Umbilical cord (tissue), 2 donors: Measurements from ENCODE around the gene ACER2. TPM values are rescaled to one million over a fixed set of nuclear protein-coding genes. Genes with fewer than 3 reads are reported as not detected.

ENCODE experiments used
- DNase-seq: peaks from one replicate; pipeline ENCODE4 v3.0.0-alpha.2; 2015; ENCODE audit warnings: low spot score
- total RNA-seq: library from RNA; depleted of rRNA; stranded (reverse); fragments of >200 nt; gene quantifications from one replicate; pipeline ENCODE4 v1.2.3, GENCODE V29; 2014; ENCODE audit warnings: low replicate concordance; ENCODE audit not compliant: insufficient read depth

Gene ACER2
- total RNA-seq, 1 donor from 2014 or later, result 2.2 TPM

- no peak for DNase-seq
Measured at GRCh38 chr9:19484699-19485098, 75.9 kb downstream of the ACER2 start.

GRCh38 chr9:19485193-19485592, 76.4 kb downstream of the ACER2 start:
- no peak for DNase-seq

GRCh38 chr9:19486803-19487202, 78.0 kb downstream of the ACER2 start:
- DNase-seq, result no peak

GRCh38 chr9:19488721-19489120, 79.9 kb downstream of the ACER2 start:
- DNase-seq, result no peak

GRCh38 chr9:19490269-19490668, 81.5 kb downstream of the ACER2 start:
- no peak for DNase-seq

- DNase-seq, result no peak
Measured at GRCh38 chr9:19490828-19491227, 82.0 kb downstream of the ACER2 start.

GRCh38 chr9:19492775-19493173, 84.0 kb downstream of the ACER2 start:
- no peak for DNase-seq

- peak; percentile 82 for DNase-seq
Measured at GRCh38 chr9:19493174-19493811, 84.5 kb downstream of the ACER2 start.

- no peak for DNase-seq
Measured at GRCh38 chr9:19493876-19494275, 85.1 kb downstream of the ACER2 start.

GRCh38 chr9:19495186-19496028, 86.6 kb downstream of the ACER2 start:
- no peak for DNase-seq

GRCh38 chr9:19496321-19497050, 87.7 kb downstream of the ACER2 start:
- no peak for DNase-seq

- no peak for DNase-seq
Measured at GRCh38 chr9:19497276-19497675, 88.5 kb downstream of the ACER2 start.

- peak; percentile 29 for DNase-seq
Measured at GRCh38 chr9:19498015-19498414, 89.2 kb downstream of the ACER2 start.

Other genes starting within 250 kb of the ACER2 start
- 121 TPM for gene DENND4C, start 178.3 kb upstream of the ACER2 start, total RNA-seq
- gene RPS6, start 28.8 kb upstream of the ACER2 start, total RNA-seq, result 1,488 TPM